Measurements from ENCODE around the gene NBPF1. TPM values are rescaled to one million over a fixed set of nuclear protein-coding genes. Genes with fewer than 3 reads are reported as not detected.
"Not testable (repeated sequence)": the region's sequence is repeated elsewhere in the genome, so short reads cannot be mapped to it uniquely, and the experiment has no call there.

NBPF1 gene
- polyA plus RNA-seq, 1 donor = 59.5 TPM

- peaks cover 38% of the 10 kb centered on the region for H3K4me1 ChIP-seq (ENCODE audit: control insufficient read depth, insufficient read depth, low read length)
- not testable (repeated sequence) for DNase-seq; H3K27me3 ChIP-seq (ENCODE audit: control insufficient read depth, insufficient read depth, low read length); H3K27ac ChIP-seq (ENCODE audit: low read length); H3K9me3 ChIP-seq (ENCODE audit: control insufficient read depth, low read depth, low read length); H3K4me3 ChIP-seq (ENCODE audit: low read length)
- 99% methylated on average over 8 of the region's 8 CpGs for WGBS (ENCODE audit: insufficient coverage, low lambda C conversion rate)
- H3K36me3 ChIP-seq (ENCODE audit: control insufficient read depth, insufficient read depth, low read length) = peaks cover 11% of the 10 kb centered on the region
These were observed 28.0 kb upstream of the NBPF1 start for GRCh38 chr1:16641159-16641975.

- Histone ChIP-seq H3K36me3 (ENCODE audit: control insufficient read depth, insufficient read depth, low read length) (peaks cover 13% of the 10 kb centered on the region), H3K4me1 (ENCODE audit: control insufficient read depth, insufficient read depth, low read length) (peaks cover 30% of the 10 kb centered on the region)
- DNase-seq; H3K4me3 ChIP-seq (ENCODE audit: low read length); H3K27me3 ChIP-seq (ENCODE audit: control insufficient read depth, insufficient read depth, low read length); H3K9me3 ChIP-seq (ENCODE audit: control insufficient read depth, low read depth, low read length); H3K27ac ChIP-seq (ENCODE audit: low read length): not testable (repeated sequence)
- 39% methylated on average over 4 of the region's 11 CpGs for WGBS (ENCODE audit: insufficient coverage, low lambda C conversion rate)
These were observed 26.0 kb upstream of the NBPF1 start for GRCh38 chr1:16639091-16640031.

GRCh38 chr1:16637941-16638778, 24.8 kb upstream of the NBPF1 start:
- peaks cover 24% of the 10 kb centered on the region for H3K36me3 ChIP-seq (ENCODE audit: control insufficient read depth, insufficient read depth, low read length)
- not testable (repeated sequence) for H3K9me3 ChIP-seq (ENCODE audit: control insufficient read depth, low read depth, low read length); H3K27ac ChIP-seq (ENCODE audit: low read length); H3K27me3 ChIP-seq (ENCODE audit: control insufficient read depth, insufficient read depth, low read length); DNase-seq; H3K4me3 ChIP-seq (ENCODE audit: low read length)
- 100% methylated on average over 2 of the region's 6 CpGs for WGBS (ENCODE audit: insufficient coverage, low lambda C conversion rate)
- H3K4me1 ChIP-seq (ENCODE audit: control insufficient read depth, insufficient read depth, low read length) = peaks cover 21% of the 10 kb centered on the region

- not testable (repeated sequence) for DNase-seq; H3K27ac ChIP-seq (ENCODE audit: low read length); H3K4me3 ChIP-seq (ENCODE audit: low read length); H3K9me3 ChIP-seq (ENCODE audit: control insufficient read depth, low read depth, low read length); H3K27me3 ChIP-seq (ENCODE audit: control insufficient read depth, insufficient read depth, low read length); H3K4me1 ChIP-seq (ENCODE audit: control insufficient read depth, insufficient read depth, low read length)
- WGBS (ENCODE audit: insufficient coverage, low lambda C conversion rate) = 100% methylated on average over 7 of the region's 10 CpGs
- peaks cover 36% of the 10 kb centered on the region for H3K36me3 ChIP-seq (ENCODE audit: control insufficient read depth, insufficient read depth, low read length)
These were observed 23.3 kb upstream of the NBPF1 start for GRCh38 chr1:16636551-16637195.

- peaks cover 43% of the 10 kb centered on the region for H3K36me3 ChIP-seq (ENCODE audit: control insufficient read depth, insufficient read depth, low read length)
- H3K27ac ChIP-seq (ENCODE audit: low read length); H3K9me3 ChIP-seq (ENCODE audit: control insufficient read depth, low read depth, low read length); DNase-seq; H3K27me3 ChIP-seq (ENCODE audit: control insufficient read depth, insufficient read depth, low read length); H3K4me1 ChIP-seq (ENCODE audit: control insufficient read depth, insufficient read depth, low read length); H3K4me3 ChIP-seq (ENCODE audit: low read length): not testable (repeated sequence)
- 97% methylated on average over 4 of the region's 5 CpGs for WGBS (ENCODE audit: insufficient coverage, low lambda C conversion rate)
These were observed 22.6 kb upstream of the NBPF1 start for GRCh38 chr1:16635959-16636358.

- H3K27ac ChIP-seq (ENCODE audit: low read length); H3K9me3 ChIP-seq (ENCODE audit: control insufficient read depth, low read depth, low read length); DNase-seq; H3K4me1 ChIP-seq (ENCODE audit: control insufficient read depth, insufficient read depth, low read length); H3K4me3 ChIP-seq (ENCODE audit: low read length); H3K27me3 ChIP-seq (ENCODE audit: control insufficient read depth, insufficient read depth, low read length): not testable (repeated sequence)
- WGBS (ENCODE audit: insufficient coverage, low lambda C conversion rate) = over 99% methylated on average over 6 of the region's 6 CpGs
- H3K36me3 ChIP-seq (ENCODE audit: control insufficient read depth, insufficient read depth, low read length) = peaks cover 60% of the 10 kb centered on the region
These were observed 20.3 kb upstream of the NBPF1 start for GRCh38 chr1:16633540-16634282.

- DNase-seq; H3K4me1 ChIP-seq (ENCODE audit: control insufficient read depth, insufficient read depth, low read length); H3K4me3 ChIP-seq (ENCODE audit: low read length); H3K27me3 ChIP-seq (ENCODE audit: control insufficient read depth, insufficient read depth, low read length); H3K9me3 ChIP-seq (ENCODE audit: control insufficient read depth, low read depth, low read length); H3K27ac ChIP-seq (ENCODE audit: low read length): not testable (repeated sequence)
- 84% methylated on average over 4 of the region's 14 CpGs for WGBS (ENCODE audit: insufficient coverage, low lambda C conversion rate)
- H3K36me3 ChIP-seq (ENCODE audit: control insufficient read depth, insufficient read depth, low read length) = peaks cover 68% of the 10 kb centered on the region
These were observed 18.9 kb upstream of the NBPF1 start for GRCh38 chr1:16632044-16632850.

- no peak overlapping the region for H3K4me3 ChIP-seq (ENCODE audit: low read length)
- H3K36me3 ChIP-seq (ENCODE audit: control insufficient read depth, insufficient read depth, low read length) = peaks cover 69% of the 10 kb centered on the region
- H3K27ac ChIP-seq (ENCODE audit: low read length) = no peak overlapping the region
- H3K27me3 ChIP-seq (ENCODE audit: control insufficient read depth, insufficient read depth, low read length) = no peaks in the 10 kb centered on the region
- DNase-seq = no peak
- no peaks in the 10 kb centered on the region for H3K4me1 ChIP-seq (ENCODE audit: control insufficient read depth, insufficient read depth, low read length)
- no peaks in the 10 kb centered on the region for H3K9me3 ChIP-seq (ENCODE audit: control insufficient read depth, low read depth, low read length)
- 100% methylated on average over 1 of the region's 20 CpGs for WGBS (ENCODE audit: insufficient coverage, low lambda C conversion rate)
These were observed 18.1 kb upstream of the NBPF1 start for GRCh38 chr1:16631248-16632043.
